Stimulated activated CD4-positive, alpha-beta T cell treated with anti-CD3 and anti-CD28 coated beads, TNF-alpha, amount 100 ng/mL, for 1 hour (primary cell): Measurements from ENCODE around the gene LDHB.
A peak's percentile ranks its signal among the peaks of the same experiment; 100 is the strongest.
"Not testable (repeated sequence)": the region's sequence is repeated elsewhere in the genome, so short reads cannot be mapped to it uniquely, and the experiment has no call there.

Experiments used
- DNase-seq, 3 donors: peaks; one replicate each; pipeline ENCODE4 v3.0.0-alpha.2; 2020; ENCODE audit warnings: low read depth in 3 of 3, low spot score in 1 of 3

LDHB gene

DNA sequence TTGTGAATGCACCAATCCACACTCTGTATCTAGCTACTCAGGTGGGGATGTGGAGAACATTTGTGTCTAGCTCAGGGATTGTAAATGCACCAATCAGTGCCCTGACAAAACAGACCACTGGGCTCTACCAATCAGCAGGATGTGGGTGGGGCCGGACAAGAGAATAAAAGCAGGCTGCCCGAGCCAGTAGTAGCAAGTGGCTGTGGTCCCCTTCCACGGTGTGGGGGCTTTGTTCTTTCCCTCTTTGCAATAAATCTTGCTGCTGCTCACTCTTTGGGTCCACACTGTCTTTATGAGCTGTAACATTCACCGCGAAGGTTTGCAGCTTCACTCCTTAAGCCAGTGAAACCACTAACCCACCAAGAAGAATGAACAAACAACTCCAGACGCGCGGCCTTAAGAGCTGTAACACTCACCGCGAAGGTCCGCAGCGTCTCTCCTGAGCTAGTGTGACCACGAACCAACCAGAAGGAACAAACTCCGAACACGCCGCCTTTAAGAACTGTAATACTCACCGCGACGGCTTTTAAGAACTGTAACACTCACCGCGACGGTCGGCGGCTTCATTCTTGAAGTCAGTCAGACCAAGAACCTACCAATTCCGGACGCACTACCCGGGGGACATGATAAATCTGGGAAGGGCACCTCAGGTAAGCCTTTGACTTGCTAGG is 4.6 kb upstream of the LDHB start:
- no peak for DNase-seq

DNA sequence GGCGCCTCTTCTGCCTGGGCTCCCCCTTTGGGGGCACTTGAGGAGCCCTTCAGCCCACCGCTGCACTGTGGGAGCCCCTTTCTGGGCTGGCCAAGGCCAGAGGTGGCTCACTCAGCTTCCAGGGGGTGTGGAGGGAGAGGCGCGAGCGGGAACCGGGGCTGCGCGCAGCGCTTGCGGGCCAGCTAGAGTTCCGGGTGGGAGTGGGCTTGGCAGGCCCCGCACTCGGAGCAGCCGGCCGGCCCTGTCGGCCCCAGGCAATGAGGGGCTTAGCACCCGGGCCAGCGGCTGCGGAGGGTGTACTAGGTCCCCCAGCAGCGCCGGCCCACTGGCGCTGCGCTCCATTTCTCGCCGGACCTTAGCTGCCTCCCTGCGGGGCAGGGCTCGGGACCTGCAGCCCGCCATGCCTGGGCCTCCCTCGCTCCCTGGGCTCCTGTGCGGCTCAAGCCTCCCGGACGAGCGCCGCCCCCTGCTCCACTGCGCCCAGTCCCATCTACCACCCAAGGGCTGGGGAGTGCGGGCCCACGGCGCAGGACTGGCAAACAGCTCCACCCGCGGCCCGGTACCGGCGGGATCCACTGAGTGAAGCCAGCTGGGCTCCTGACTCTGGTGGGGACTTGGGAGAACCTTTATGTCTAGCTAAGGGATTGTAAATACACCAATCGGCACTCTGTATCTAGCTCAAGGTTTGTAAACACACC is 3.9 kb upstream of the LDHB start:
- DNase-seq, result not testable (repeated sequence)

DNA sequence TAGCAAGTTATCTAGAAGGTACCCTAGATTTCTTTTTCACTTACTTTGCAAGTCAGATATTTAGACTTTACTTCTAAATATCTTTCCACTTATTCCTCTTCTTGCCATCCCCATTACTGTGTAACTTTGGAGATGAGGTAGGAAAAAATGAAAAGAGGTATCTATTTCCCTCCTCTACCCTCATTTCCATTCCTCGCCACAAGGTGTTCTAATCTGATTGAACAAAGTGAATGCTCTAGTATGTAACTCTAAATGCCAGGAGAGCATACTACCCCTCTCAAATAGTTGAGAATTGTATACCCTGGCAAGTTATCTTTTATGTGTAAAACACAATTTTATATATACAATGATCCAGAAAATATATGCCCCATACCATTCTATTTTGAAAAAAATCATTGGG is 1.7 kb upstream of the LDHB start:
- no peak for DNase-seq

DNA sequence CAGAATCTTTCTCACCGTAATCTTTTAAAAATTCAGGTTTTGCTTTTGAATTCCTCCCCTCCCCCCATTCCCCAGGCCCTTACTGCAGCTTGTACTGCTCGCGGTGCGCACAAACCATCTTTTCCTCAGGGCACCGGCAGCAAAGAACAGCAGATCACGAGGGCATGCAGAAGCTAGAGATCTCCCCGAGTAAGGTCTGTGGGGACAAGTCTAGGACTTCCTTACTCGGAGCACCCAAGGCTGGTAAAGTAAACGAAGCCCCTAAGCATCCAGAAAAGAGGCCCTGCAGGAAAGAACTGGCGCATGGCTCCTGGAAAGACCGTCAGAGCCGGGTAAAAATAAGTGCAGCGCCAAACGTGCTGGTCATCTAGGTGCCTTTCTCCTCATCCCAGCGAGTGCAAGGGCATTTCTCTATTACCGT is 727 bp downstream of the LDHB start:
- peak in 1 of 3 donors; percentile 18 for DNase-seq

DNA sequence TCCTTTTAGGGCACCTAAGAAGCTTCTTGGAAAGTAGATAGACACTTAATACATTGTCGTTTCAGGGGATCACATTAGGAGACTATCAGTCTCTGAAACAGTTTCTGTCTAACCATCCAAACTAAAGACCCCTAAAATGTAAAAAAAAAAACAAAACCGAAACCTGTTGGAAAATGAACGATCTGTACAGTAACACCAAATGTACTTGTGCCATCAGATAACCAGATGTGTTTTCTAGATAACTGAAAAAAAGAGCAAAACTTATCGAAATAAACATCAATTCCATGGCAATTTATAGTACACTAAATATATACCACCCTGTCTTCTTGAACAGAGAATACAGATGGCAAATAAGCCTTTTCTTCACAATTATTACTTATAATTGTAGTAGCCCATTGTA is 2.1 kb downstream of the LDHB start:
- DNase-seq, result no peak

DNA sequence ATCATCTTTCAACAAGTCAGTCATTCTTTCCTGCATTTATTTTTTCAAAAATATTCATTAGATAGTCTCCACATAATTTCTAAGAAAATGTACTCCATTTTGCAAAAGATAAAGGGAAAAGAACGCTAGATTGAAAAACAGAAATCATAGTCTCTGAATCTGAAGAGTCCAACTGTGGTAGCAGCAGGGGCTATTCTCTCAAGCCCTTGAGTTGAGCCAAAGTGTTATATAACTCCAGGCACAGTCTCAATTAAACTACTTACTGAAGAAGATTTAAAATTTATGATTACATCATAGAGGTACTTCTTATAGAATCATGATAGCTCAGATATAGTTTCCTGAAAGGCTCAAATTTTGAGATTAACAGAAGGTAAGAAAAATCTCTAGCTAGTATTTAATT is 5.8 kb downstream of the LDHB start:
- no peak for DNase-seq

DNA sequence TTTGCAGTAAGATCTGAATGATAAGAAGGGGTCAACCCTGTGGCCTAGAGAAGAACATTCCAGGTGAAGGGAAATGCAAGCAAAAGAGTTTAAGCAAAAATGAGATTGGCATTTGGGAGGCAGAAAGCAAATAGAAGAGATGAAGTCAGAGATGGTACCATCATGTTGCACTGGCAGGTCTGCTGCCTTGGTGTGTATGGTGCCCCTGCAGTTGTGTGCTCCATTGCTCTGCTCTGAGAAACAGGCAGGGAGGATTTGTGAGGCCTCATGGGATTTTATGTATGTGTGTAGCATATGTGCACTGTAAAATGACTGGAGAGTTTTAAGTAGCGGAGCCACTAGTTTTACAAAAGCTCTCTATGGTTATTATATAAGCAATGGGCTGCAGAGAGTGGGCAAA is 6.6 kb downstream of the LDHB start:
- no peak for DNase-seq

DNA sequence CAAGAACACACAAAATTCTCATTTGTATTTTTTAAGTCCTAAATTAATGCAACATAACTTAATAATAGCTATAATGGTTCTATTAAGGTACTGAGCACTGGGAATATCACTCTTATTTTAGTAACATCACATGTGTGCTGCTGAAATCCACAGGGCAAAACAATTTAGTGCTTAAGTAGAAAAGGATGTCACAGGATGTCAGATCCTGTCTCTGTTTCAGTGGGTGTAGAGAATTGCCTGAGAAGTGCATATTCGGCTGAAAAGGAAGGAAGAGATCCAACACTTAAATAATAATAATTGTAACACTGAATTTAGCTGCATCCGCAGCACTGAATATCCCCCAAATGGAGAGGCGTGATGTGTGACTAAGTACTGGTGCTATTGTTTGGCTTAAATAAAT is 8.6 kb downstream of the LDHB start:
- no peak for DNase-seq

DNA sequence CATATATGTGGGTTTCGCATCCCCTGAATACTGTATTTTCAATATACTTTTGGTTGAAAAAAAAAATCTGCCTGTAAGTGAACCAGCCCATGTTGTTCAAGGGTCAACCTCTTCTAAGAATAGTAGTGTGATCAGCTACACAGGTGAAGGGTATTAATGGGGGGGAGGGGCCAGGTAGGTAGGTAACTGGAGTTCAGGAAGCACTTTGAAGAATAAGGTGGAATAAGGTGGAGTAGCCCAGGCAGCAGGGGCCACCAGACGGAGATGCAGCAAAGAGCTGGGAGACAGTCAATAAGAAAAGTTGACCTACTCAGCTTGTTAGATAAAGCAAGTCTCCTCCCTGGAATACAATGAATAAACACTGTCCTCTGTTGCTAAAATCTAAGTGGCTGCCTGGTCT is 9.3 kb downstream of the LDHB start:
- DNase-seq, result no peak

DNA sequence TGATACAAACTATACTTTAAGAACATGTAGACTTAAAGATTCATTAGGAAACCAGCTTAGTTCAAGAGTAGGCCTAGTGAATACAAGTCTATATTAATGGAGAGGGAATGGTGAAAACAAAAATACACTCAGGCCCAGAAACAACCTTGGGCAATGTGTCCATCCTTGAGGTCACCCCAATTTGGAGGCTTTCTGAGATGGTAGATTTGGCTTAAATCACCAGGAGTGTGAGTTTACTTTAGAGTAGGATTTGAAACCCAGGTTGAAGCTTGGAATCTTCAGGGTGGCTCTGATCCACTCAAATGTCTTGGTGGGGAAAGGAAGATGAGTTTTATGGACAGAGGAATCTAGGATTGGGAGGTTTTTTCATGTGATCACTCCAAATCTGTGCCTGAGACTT is 10.5 kb downstream of the LDHB start:
- DNase-seq, result no peak

DNA sequence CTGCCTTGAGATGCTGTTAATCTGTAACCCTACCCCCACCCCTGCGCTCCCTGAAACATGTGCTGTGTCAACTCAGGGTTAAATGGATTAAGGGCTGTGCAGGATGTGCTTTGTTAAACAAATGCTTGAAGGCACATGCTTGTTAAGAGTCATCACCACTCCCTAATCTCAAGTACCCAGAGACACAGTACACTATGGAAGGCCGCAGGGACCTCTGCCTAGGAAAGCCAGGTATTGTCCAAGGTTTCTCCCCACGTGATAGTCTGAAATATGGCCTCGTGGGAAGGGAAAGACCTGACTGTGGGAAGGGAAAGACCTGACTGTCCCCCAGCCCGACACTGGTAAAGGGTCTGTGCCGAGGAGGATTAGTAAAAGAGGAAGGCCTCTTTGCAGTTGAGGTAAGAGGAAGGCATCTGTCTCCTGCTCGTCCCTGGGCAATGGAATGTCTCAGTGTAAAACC is 12.6 kb downstream of the LDHB start:
- DNase-seq, result not testable (repeated sequence)

DNA sequence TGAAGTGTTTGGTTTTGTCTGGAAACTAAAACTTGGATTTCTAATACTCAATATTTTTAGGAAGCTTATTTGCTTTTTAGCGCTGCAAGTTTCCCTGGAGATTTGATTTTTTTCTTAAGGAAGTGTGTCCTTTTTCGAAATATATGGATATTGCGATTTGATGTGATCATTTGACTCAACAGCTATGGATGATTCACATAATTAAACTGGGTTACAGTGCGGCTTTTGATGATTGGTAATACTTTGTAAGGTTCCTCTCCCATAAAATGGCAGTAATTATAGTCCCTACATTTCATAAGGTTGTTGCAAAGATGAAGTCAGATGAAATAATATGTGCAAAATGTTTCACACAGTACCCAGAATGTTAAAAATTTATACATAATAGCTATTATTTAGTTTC is 13.1 kb downstream of the LDHB start:
- no peak for DNase-seq

DNA sequence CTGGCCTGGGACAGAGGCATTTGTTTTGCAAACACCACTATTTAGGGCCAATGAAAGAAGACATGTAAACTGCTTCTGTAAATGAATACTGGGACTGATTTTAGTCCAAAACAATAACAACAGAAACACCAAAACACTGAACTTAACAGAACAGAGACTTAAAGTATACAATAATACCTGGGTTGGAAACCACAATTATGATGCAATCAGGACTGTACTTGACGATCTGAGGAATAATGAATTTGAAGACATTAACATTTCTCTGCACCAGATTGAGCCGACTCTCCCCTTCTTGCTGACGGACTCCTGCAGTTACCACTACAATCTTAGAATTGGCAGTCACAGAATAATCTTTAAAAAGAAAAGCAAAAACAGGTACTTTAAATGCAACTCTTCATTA is 13.9 kb downstream of the LDHB start:
- DNase-seq, result no peak

DNA sequence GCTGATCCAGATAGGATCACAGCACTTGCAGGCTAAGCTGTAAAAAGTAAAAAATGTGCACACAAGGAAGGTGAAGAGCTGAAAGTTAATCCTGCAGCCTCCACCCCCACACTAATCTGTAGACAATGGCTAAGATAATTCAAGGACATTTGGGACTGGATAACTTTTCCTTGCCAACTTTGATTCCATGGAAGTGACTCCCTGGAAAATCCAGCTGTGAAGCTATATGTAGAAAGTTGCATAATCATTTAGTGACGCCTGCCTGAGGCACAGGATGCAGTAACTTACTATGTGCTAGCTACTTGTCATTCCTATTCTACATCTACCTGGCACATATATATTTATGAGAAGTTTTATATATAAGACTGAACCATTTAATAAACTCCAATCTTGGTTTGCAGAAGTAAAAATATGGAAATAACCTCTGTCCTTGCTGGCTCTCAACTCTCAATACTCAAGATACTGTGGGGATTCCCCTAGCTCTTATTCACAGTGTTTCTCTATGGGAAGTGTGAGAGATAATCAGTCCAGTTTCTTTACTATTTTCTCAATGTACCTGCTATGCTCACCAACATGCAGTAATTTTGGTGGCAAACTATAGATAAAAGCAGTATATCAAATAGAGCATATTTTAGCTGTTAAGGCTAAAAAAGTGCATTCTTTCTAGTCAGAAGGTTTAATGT is 14.8 kb downstream of the LDHB start:
- no peak for DNase-seq

DNA sequence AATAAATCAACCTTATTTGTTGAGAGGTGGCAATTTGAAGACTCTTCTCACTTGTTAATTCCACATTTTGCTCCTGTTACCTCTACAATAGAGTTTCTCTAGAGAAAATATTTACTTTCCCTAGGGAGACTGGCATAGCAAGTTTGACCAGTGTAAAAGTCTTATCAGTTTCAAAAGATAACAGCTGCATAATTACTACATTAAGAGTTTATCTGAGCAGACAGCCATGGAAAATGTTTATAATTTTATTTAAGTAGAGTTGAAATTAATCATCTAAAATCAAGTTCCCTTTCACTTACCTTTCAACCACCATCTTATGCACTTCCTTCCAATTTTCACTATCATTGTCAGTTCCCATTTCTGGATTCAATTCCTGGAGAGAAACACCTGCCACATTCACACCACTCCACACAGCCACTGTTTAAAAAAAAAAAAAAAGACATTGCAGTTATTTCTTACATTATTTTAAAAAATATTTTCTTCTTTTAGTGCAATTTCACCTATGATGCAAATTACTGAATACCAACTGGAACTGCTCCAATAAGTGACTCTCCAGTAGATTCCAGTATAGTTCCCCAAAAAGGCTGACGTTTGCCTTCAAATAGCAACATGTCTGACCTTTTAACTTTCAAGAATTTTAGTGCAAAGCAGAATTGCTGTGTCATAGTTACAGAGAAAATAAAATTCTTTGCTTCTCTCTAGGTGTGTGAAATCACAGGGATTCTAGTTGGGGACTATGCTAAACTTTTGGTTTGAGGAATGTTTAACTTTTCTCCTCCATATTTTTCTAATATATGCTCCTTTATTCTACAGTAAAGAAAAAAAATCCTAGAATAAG is 19.4 kb downstream of the LDHB start:
- no peak for DNase-seq

DNA sequence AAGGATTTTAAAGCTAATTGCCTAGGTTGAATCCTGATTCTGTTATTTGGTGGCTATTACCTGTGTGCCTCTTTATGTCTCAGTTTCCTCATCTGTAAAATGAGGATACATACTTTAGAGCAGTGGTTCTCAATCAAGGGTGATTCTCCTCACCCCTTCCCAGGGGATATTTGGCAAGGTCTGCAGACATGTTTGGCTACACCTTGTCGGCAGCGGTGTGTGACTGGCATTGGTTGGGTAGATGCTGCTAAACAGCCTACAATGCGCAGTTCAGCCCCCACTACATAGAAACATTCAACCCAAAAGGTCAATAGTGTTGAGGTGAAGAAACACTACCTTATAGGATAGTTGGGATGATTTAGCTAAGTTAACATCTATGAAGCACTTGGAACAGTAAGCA is 23.4 kb downstream of the LDHB start:
- DNase-seq, result no peak

DNA sequence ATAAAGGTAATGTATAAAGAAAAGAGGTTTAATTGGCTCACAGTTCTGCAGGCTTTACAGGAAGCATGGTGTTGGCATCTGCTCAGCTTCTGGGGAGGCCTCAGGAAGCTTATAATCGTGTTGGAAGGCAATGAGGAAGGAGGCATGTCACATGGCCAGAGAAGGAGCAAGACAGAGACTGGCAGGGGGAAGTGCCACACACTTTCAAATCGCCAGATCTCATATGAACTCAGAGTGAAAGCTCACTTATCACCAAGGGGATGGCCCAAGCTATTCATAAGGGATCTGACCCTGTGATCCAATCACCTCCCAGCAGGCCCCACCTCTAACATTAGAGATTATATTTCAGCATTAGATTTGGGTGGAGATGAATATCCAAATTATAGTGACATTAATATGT is 26.3 kb downstream of the LDHB start:
- DNase-seq, result no peak

DNA sequence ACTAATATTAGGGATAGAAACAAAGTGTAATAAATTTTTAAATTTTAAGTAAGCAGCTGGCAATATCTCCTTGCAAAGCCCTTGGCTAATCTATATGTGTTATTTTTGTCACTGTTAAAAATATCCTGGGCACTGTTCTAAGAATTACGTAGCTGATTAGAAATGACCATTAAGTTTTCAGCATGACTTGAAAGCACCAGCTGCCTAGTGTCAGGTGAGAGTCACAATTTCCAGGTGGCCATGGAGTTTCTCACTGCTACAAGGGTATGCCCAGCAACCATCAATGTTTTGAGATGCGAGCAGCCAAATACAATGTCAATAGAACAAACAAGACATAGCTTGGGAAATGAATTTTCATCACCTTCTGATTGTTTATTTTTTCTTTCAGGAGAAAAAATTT is 29.7 kb downstream of the LDHB start:
- DNase-seq, result no peak

DNA sequence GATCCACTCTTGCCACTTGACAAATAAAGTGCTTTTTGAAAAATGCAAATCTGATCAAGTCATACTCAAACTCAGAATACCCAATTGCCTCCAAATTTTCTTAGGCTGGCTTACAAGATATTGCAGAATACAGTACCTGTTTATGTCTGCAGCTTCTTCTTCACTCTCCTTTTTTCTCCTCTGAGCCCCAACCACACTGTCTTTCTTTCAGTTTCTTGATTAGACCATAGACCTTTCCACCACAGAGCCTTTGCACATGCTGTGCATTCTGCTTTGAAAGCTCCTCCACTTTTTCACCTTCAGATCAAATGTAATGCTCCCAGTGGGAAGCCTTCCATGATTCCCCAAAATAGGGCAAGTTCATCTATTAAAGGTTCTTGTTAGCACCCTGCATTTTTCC is 39.1 kb downstream of the LDHB start:
- DNase-seq, result no peak

DNA sequence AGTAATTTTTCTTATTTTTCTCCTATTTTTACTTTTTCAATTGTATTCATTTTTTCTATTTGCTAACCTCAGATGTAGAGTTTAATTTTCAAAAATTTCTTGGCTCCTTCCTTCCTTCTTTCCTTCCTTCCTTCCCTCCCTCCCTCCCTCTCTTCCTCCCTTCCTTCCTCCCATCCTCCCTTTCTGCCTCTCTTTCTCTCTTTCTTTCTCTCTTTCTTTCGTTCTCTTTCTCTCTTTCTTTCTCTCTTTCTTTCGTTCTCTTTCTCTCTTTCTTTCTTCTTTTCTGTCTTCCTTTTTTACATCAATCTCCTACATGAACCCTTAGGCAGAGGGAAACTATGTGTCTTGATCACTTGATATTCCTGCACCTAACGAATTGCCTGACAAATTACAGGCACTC is 40.6 kb downstream of the LDHB start:
- no peak for DNase-seq

DNA sequence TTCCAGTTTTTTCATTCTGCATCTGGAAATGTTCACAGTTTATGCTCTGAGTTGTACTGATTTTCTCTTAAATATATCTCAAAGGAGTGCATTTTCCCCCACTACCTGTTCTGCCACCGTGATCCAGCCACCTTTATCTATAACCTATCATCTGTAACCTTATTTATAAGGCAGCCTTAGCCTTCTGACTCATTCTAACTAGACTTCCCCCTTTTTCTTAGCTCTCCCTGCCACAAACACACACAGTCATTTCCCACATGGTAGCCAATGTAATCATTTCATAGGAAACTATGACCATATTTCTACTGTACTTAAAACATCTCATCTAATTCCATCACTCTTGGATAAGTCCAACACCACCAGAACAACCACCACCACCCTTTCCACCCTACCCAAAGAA is 42.2 kb downstream of the LDHB start:
- no peak for DNase-seq

DNA sequence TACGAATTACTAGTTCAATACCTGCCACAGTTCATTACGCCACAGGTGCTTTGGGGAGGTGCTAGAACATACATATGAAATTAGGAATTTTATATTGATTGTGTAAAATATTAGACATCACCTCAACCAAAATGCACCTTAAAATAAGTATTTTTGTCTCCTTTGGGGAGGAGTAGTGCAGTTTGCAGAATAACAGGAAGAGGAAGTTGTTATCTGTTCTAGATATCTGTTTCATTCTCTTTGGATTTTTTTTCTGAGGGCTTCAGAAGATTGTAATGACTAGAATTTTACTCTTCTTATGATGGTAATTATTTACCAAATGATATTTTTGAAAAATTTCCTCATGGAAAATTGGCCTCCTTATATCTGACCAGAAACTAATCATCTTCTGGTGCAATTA is 43.1 kb downstream of the LDHB start:
- DNase-seq, result no peak
